ENCODE data around the gene DNAI1. TPM values are rescaled to one million over a fixed set of nuclear protein-coding genes. Genes with fewer than 3 reads are reported as not detected.

Gene DNAI1
- total and polyA plus RNA-seq, 2 of the 13 experiments (the other 11 are each of a cell fraction or from before 2014, with no cell fraction given), result not detected

- Histone ChIP-seq H3K4me3 (replicated peaks in 1 of 3; ENCODE audit: insufficient read depth in 1 of 3, low read depth in 2 of 3, low read length in 3 of 3) (no peak overlapping the region), H3K4me1 (ENCODE audit: insufficient read depth, low read length) (peaks cover 28% of the 10 kb centered on the region), H3K27ac (ENCODE audit: extremely low read length, insufficient read depth, low read length) (no peak overlapping the region), H3K27me3 (ENCODE audit: control insufficient read depth in 1 of 2, insufficient read depth in 2 of 2, low read length in 2 of 2) (peaks cover 6 to 53% of the 10 kb centered on the region in 2 experiments; a peak in 3 of 5 replicates), H3K4me2 (ENCODE audit: low read depth, low read length) (no peak overlapping the region), H4K20me1 (ENCODE audit: insufficient read depth, low read length) (peaks cover 2% of the 10 kb centered on the region; the same call in 1 of the 2 replicates), H3K9me3 (ENCODE audit: low read length) (no peaks in the 10 kb centered on the region), H3K9ac (ENCODE audit: insufficient read depth, low read depth, low read length) (no peak overlapping the region), H3K36me3 (replicated peaks in 1 of 2; ENCODE audit: control insufficient read depth in 1 of 2, insufficient read depth in 2 of 2, low read length in 2 of 2) (no peaks in the 10 kb centered on the region), H3K79me2 (ENCODE audit: insufficient read depth, low read length) (no peaks in the 10 kb centered on the region), H2AFZ (ENCODE audit: low read length) (no peak overlapping the region)
- ChIA-PET POLR2A (no interaction called here), CTCF (ENCODE audit: low intra/inter-chr PET ratio, low total read pairs) (no interaction called here)
- FAIRE-seq, result no peak
- in situ Hi-C loops (cut with HindIII; ENCODE audit: extremely low pct_ligation_motif_present, low pct_unique_long_range_greater_than_20kb), result no loop called here
- WGBS (ENCODE audit: low lambda C conversion rate), result 68% methylated on average over 9 of the region's 9 CpGs
- no peak for DNase-seq (ENCODE audit: low spot score)
- no peak for ATAC-seq
- TF ChIP-seq SAFB2 (CRISPR knock-in tag; IDR thresholded peaks at IDR 0.05; ENCODE audit: borderline replicate concordance, low read depth), result no peak
- no peak for TF ChIP-seq MAF1 (CRISPR knock-in tag; IDR thresholded peaks at IDR 0.05; ENCODE audit: borderline replicate concordance)
- TF ChIP-seq RORA (CRISPR knock-in tag; IDR thresholded peaks at IDR 0.05), result no peak
- TF ChIP-seq, protein P1, sequence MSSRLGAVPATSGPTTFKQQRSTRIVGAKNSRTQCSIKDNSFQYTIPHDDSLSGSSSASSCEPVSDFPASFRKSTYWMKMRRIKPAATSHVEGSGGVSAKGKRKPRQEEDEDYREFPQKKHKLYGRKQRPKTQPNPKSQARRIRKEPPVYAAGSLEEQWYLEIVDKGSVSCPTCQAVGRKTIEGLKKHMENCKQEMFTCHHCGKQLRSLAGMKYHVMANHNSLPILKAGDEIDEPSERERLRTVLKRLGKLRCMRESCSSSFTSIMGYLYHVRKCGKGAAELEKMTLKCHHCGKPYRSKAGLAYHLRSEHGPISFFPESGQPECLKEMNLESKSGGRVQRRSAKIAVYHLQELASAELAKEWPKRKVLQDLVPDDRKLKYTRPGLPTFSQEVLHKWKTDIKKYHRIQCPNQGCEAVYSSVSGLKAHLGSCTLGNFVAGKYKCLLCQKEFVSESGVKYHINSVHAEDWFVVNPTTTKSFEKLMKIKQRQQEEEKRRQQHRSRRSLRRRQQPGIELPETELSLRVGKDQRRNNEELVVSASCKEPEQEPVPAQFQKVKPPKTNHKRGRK (CRISPR knock-in tag; IDR thresholded peaks at IDR 0.05), result no peak
- no peak for TF ChIP-seq FOXK2 (IDR thresholded peaks at IDR 0.05)
- TF ChIP-seq SALL1 (CRISPR knock-in tag; IDR thresholded peaks at IDR 0.05), result no peak
- no peak for TF ChIP-seq GATAD2A (CRISPR knock-in tag; IDR thresholded peaks at IDR 0.05)
- no peak for TF ChIP-seq CREM (IDR thresholded peaks at IDR 0.05)
- no peak for TF ChIP-seq CREM (CRISPR knock-in tag; IDR thresholded peaks at IDR 0.05)
- no peak for TF ChIP-seq HMGA1 (CRISPR knock-in tag; conservative IDR thresholded peaks at IDR 0.05)
- no peak for TF ChIP-seq ZFY (CRISPR knock-in tag; IDR thresholded peaks at IDR 0.05)
- TF ChIP-seq SRSF1 (optimal IDR thresholded peaks at IDR 0.05; ENCODE audit: low read depth, low read length), result no peak
- TF ChIP-seq ZNF160 (CRISPR knock-in tag; IDR thresholded peaks at IDR 0.05), result no peak
- no peak for TF ChIP-seq KAT8 (CRISPR knock-in tag; IDR thresholded peaks at IDR 0.05)
- intact Hi-C loops (cut with micrococcal nuclease; ENCODE audit: unreplicated experiment), result no loop called here
- no TSS peak for BruUV-seq (replicated peaks)
These were observed 99.8 kb downstream of the DNAI1 start for GRCh38 chr9:34558364-34558763.

Data from HepG2 (cell line).